NCI-H1417 (cell line): ENCODE results near the gene FEV.

ENCODE experiments used
- DNase-seq, 3 experiments: peaks; one replicate each; lab custom pipeline; 2025; lab: John Stamatoyannopoulos, UW

FEV gene

DNA sequence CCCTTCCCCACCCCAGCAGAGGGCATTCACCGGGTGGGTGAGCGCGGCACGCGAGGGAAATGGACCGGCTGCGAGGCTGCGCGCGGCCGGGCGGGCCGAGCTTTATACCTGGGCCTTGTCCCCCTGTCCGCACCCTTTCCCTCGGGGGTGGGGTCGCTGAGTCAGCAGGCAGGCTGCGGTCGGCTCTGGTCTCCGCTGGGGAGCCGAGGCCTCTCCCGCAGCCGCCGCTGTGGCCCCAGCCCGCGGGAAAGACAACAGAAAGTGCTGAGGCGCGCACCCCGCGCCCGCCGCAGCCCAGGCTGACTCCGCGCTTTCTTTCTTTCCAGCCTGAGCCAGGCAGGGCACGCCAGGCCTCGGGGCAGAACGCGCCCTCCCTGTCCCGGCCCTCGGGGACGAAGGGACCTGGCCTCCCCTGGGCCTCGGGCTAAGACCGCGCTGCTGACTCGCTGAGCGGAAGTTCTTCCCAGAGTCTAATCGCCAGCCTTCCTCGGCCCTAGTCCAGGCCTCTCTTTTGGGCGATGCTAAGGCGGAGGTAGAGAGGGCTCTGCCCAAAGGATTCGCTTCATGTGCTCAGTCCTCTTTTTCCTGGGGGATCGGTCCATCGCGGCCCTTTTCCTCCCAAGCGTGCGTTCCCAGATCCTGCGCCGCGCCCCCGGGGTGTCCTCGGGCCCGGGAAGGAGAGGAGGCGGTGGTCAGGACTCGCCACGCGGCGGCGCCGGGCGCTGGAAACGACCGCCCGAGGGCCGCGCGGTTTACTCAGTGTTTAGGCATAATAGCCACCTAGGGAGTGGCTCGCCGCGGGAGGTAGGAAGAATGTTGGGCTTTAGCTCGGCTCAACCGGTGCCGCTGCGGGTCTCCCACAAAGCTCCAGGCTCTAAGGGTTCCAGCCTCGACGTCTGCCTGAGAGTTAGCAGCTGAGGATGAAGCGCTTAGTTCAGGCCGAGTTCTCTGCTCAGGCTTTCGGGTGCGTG lies 8.6 kb upstream of the FEV start, which contains the start of gene CRYBA2:
CRYBA2 (minus strand) TSS at position 78 of the 971 bp plus-strand sequence. CDS start 246 bp downstream, outside the sequence.
- DNase-seq, result peak; percentile 30 to 94 (median 91)

DNA sequence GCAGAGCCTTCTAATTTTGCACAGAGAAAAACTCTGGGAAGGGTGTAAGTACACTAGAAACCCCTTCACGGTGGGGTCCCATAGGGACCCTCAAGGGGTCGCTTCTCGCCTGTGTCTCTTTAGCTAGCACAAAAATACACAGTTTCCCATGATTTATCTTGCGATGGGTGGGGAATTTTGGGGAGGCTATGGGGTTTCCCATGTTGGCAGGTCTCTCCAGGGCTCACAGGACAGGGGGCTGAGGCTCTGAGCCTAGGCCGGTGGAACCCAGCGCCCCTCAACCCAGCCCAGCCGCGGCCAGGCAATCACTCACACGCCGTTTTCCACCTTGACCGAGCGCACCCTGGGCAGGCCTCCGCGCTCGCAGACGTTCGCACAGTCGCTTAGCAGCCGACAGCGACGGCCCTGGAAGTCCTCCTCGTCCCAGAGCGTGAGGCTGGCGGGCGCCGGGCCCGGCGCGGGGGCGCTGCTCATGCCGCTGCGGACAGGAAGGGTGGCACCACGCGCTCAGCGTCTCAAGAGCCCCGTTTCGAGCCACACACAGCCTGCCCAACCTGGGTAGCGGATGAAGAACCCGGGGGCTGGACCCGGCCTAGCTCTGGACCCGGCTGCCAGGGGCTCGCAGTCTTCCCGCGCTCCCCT lies 7.8 kb upstream of the FEV start:
- peak in 2 of 3 experiments; percentile 86 for DNase-seq

DNA sequence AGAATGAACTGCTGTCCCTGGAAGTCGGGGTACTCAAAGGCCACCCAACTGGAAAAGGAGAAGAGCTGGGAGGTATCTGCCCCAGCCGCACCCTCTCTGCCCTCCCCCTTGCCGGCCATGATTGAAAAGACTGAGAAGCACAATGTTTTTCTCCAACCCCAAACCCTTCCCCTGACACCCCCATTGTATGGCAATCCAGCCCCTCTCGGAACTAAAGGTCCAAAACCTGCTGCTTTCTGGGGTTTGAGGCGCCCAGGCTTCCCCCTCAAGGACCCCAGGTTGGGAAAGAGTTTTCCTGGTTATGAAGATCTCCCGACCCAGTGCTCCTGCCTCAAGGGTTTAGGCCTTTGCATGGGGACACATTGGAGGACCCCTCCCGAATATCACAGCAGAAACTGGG lies 7.2 kb upstream of the FEV start:
- peak in 1 of 3 experiments; percentile 46 for DNase-seq

- peak in 2 of 3 experiments; percentile 23 to 54 for DNase-seq
Measured at GRCh38 chr2:218991674-218992168, 6.7 kb upstream of the FEV start.

DNA sequence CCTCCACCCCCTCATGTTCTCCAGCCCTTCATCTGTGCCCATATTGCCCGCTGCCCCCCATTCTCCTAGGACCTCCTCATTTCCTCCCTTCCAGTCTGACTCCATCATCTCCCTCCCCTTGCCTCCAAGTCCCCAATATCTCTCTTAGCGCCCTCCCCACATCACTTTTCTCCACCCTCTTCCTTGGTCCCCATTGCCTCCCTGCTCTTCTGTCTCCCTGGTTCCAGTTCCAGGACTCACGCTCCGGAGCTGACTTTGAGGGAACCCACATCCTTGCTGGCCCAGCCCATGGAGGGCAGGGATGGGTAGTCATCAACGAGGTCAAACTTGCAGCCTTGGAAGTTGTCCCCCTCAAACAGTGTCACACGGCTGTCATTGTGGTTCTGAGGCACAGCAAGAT lies 5.6 kb upstream of the FEV start:
- DNase-seq, result no peak

DNA sequence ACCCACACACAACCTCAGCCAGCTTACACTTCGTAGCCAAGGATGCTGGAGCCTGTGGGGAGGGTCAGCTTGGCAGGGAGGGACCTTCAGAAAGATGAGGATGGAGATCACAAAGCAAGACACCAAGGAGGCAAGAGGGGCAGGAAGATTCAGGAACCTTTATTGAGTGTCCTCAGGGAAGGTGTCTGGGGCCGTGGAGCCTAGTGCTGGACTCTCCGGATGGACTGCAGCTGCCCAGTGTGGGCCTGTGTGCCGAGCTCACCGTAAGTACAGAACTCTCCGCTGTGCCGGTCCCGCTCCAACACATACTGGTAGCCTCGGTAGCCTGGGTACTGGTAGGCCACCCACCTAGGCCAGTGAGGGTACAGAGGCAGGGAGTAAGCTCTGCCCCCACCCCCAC lies 5.1 kb upstream of the FEV start:
- DNase-seq, result no peak

DNA sequence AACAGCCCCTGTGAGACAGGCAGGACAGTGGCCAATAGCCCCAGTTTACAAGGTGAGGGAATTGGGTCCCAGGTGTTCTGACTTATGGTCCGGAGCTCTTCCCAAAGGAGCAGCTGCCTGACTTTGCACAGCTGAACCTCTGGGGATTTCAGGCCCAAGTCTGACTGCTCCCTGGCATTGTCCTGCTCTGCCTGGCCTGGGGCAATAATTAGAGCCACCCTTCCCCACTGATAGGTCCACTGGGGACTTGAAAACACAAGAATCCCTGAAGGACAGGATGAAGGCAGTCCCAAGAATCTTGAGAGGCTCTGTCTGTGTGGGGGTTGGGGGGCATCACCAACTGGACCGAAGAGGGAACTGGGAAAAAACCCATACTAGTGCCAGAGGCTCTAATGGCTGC lies 3.7 kb upstream of the FEV start:
- DNase-seq, result no peak

DNA sequence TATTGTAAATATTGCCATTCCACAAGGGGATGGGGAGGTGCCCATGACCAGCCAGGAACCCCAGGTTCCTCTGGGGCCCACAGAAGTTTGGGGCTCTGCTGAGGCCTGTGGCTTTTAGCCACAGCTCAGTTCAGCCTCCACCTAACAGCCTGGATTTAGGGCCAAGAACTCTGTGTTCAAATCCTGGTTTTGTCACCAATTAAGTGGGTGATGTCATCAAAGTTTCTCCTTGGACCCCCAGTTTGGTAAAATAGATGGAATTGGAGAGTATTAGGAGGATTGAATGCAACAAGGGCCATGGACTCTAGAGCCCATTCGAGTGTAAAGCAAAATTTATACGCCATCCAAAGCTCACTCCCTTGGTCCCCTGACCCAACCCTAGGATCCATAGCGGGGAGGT lies 3.2 kb upstream of the FEV start:
- DNase-seq, result no peak

DNA sequence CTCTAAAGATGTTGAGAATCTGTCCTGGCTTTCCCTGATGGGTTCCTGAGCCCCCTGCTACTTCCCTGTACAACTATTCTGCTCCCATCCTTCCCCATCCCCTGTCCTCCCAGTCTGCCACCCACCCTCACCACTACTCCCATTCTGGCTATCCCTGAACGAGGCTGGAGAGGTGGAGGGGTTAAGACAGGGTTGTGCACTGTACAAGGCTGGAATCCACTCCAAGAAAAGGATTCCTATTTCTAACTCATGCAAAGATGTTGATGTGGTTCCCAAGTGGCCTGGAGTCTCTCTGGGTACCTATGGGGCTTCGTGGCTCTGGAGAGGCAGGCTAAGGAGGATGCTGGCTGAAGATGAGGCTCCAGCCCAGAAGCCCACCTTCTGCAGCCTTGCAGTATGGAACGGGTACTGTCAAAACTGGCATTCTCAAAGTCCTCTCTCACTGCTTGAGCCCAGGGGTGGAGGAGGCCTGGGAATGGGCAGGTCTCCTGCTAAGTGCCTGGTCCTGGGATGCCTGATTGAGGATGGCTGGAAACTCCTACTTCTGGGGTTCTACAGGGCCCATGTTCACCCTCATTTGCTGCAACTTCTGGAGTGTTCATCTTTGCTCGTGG lies 1.3 kb upstream of the FEV start:
- no peak for DNase-seq

GRCh38 chr2:218985325-218986091 lies 524 bp upstream of the FEV start:
- peak in 2 of 3 experiments; percentile 60 to 61 for DNase-seq

GRCh38 chr2:218984239-218985020 lies 554 bp downstream of the FEV start:
- DNase-seq, result peak in 1 of 3 experiments; percentile 56

DNA sequence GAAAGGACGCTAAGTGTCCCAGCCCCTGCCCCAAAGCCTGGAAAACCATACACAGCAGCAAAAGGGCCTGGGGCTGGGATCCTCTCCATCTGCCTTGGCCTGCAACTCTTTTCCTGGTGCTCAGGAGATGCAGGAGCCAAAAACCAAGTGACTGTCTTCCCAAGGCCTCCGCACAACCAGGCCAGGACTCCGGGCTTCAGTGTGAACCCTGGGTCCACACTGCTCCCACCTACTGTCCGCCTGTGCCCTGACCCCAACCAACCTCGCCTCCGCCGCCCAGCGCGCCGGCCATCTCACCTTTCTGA lies 1.1 kb downstream of the FEV start:
- no peak for DNase-seq

DNA sequence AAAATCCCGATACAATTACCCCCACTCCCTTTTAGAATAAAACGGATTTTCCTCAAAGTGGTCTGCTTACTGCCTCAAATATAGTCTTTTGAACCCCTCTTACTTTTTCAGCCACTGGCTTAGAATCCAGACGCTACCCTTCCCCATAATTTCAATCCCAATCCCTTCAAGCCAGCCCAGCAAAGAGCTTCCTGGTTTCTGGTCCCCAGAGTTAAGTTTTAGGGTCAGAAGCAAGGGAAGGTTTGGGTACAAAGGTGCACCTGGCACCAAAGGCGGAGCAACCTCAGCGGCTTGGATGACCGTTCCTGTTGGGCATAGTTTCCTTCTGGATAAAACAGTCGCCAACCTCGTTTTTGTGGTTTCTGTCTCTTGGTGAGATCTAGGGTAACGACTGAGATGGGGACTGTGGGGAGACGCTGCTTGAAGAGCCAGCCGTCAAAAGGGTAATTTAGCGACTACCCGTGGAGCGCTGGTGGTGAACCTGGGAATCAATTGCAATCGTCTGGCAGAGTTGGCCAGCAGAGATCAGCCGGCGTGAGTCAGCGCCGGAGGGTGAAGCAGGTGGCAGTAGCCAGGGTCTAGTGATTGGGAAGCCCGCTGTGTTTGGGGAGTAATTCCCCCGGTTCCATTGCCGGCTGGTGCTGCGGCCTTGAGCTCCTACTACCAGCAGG lies 1.6 kb downstream of the FEV start:
- no peak for DNase-seq

DNA sequence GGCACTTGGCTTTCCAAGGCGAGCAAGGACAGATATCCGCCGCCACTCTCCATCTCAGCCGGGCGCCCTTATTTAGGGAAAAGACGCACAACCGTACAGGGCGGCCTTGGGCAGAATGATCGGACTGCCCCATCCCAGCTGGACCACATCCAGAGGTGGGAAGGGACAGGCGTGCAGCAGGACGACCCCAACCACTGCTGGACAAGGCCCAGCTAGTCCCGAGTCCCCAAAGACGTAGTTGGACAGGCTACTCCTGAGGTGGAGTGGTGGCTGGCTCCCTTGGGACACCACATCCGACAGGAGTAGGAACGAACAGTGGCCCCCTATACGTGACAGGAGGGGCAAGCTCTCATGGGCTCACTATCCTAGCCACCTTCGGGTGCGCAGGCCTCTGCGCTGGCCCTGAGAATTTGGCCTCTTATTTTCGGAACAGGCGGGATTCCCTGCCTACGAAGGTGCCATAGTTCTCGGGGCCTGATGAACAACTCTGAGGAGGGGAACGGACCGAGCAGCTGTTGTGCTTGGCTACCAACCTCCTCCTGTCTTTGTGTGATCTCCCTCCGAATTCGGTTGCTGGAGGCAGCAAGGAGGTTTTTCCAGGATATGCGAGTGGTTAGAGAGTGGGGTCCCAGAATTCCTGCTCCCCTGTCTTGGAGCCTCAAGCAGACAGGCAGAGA lies 2.3 kb downstream of the FEV start:
- DNase-seq, result no peak

- peak in 2 of 3 experiments; percentile 80 to 87 for DNase-seq
Measured at GRCh38 chr2:218981881-218982585, 3.0 kb downstream of the FEV start.

DNA sequence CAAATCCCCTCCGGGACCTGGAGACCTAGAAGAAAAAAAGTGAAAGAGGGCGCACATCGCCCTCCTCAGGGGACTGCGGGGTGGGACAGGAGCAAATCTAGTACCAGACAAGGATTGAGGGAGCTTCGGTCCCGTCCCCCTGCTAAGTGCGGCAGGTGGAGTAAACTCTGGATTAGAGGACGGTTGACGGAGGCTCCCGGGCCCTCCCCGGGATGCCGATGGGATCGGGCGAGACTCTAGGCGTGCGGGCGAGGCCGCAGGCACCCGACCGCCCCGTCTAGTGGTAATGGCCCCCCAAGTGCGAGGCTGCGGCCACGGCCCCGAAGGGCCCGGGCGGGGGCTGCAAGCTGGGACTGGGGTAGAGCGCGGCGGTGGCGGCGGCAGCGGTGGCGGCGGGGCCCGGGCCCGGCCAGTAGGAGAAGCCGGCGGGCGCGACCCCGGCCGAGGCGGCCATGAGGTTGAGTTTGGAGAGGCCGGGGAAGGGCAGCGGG lies 3.5 kb downstream of the FEV start:
- peak in 2 of 3 experiments; percentile 71 to 75 for DNase-seq

DNA sequence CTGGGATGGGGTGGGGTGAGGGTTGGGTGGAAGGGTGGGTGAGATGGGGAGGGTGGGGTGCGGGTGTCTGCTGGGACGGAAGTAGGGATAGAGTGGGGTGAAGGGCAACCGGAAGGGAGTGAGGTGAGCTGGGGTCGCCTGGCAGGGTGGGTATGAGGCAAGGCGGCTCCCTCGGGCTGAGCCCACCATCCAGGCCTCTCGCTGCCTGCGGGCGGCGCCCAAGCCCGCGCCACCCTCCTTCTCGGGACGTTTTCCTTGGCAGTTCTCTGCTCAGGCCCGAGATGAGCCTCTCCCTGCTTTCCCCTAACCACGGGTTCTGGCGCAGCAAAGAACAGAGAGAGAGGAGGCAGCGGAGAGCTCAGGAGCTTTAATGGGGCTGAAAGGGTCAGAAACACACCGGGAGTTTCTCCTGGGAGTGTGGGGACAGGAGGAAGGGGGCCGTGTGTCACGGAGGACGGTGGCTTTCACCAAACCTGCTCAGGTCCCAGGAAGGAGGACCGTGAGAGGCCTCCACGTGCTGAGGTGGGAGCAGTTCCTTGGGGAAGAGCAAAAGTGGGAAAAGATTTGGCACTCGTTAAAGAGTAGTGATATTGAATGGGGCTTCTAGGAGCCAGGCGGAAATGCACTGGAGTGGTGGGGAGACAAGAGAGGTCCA lies 4.1 kb downstream of the FEV start:
- DNase-seq, result peak in 2 of 3 experiments; percentile 69 to 75
